ENCODE results near the gene ITM2C. TPM values are rescaled to one million over a fixed set of nuclear protein-coding genes. Genes with fewer than 3 reads are reported as not detected.

The ITM2C gene
- total and polyA plus RNA-seq, 2 of the 8 experiments (the other 6 are each of a cell fraction or from before 2014, with no cell fraction given), result 362 to 742 TPM

- TF ChIP-seq SIN3A (conservative IDR thresholded peaks at IDR 0.05 in 1 of 2, IDR thresholded peaks at IDR 0.05 in 1 of 2; ENCODE audit: low read depth in 1 of 2, low read length in 2 of 2) (peak; percentile 19 to 85; a peak in 1 of 4 replicates), SP4 (IDR thresholded peaks at IDR 0.05; ENCODE audit: low read length) (no peak), CTCF (IDR thresholded peaks at IDR 0.05; ENCODE audit: control extremely low read depth in 1 of 3, insufficient read depth in 1 of 3, low read depth in 1 of 3, low read length in 3 of 3) (peak in 1 of 3 experiments; percentile 34; a peak in 2 of 4 replicates), EP300 (IDR thresholded peaks at IDR 0.05; ENCODE audit: borderline replicate concordance in 1 of 2, low read depth in 2 of 2, low read length in 2 of 2) (no peak), ZNF274 (IDR thresholded peaks at IDR 0.05; ENCODE audit: borderline replicate concordance, extremely low read depth, low read length) (no peak), CBX8 (IDR thresholded peaks at IDR 0.05; ENCODE audit: borderline replicate concordance, low read depth, low read length) (no peak), JUN (IDR thresholded peaks at IDR 0.05; ENCODE audit: low read depth, low read length) (no peak), TBP (IDR thresholded peaks at IDR 0.05; ENCODE audit: low read depth, low read length) (0 out of 2 replicates have a peak, but pooled peaks have one; percentile 6), SIRT6 (IDR thresholded peaks at IDR 0.05; ENCODE audit: low read length) (no peak), EGR1 (IDR thresholded peaks at IDR 0.05; ENCODE audit: borderline replicate concordance, low read depth, low read length) (0 out of 2 replicates have a peak, but pooled peaks have one; percentile 10), KDM4A (IDR thresholded peaks at IDR 0.05; ENCODE audit: low read depth, low read length, severe bottlenecking) (peak; percentile 65), TAF1 (IDR thresholded peaks at IDR 0.05; ENCODE audit: low read depth, low read length) (peak; percentile 23; the same call in 1 of the 2 replicates), HDAC2 (IDR thresholded peaks at IDR 0.05; ENCODE audit: borderline replicate concordance in 1 of 2, low read depth in 2 of 2, low read length in 2 of 2) (0 out of 4 replicates have a peak, but pooled peaks of 1 of the 2 experiments have one; percentile 67), PHF8 (conservative IDR thresholded peaks at IDR 0.05; ENCODE audit: low read depth, low read length) (peak; percentile 37; the same call in 1 of the 2 replicates), ASH2L (IDR thresholded peaks at IDR 0.05; ENCODE audit: low read length) (peak; percentile 100), HDAC6 (IDR thresholded peaks at IDR 0.05; ENCODE audit: low read depth, low read length) (no peak), CEBPB (IDR thresholded peaks at IDR 0.05; ENCODE audit: low read depth, low read length) (no peak), RBBP5 (IDR thresholded peaks at IDR 0.05; ENCODE audit: borderline replicate concordance, low read depth, low read length) (peak; percentile 89), CHD1 (IDR thresholded peaks at IDR 0.05; ENCODE audit: low read depth, low read length) (no peak), MAFK (IDR thresholded peaks at IDR 0.05; ENCODE audit: low read depth, low read length) (no peak), BACH1 (IDR thresholded peaks at IDR 0.05; ENCODE audit: low read length) (no peak)
Measured at GRCh38 chr2:230864605-230865306, at the start of gene ITM2C (continued).
